Measurements from ENCODE around the gene MRPL52.

The MRPL52 gene

DNA sequence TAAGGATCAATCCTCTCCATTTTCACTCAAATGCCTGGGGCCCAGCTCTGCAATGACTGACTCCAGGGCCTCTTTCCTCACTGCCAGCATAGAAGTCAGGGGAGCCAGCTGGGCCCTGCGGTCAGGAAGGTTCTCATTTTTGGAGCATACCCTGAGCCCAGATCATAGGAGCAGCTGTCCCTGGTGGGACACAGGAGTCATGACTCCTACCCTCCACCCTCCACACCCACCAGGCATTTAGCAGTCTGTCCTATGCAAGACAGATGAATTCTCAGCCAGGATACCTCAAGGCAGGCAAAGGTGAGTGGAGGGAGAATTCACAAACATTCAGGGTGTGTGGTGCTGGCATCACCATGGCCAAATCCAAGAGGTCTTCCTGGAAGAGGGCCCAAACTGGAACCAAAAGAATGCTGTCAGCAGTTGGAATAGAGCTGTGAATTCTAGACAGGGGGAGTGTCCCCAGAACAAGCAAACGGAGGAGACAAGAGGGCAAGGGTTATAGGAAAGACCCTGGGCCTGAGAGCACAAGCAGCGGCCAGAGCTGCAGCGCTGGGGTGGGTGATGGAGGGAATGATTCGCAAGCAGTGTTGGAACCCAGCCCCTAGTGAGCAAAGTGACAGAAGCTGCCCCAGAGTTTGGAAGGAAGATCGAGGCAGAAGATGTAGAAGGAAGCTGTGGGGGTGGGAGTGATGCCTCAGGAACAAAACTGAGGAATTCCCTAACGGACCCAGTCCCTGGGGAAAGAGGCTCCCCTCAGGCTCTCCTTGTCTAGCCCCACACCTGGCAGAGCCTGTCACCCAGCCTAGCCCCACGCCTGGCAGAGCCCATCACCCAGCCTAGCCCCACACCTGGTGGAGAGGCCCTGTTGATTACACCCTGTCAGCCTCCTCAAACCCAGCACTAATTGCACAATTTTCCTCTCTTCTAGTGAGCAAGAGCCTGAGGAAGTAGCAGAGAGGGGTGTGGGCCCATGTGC, 48.9 kb downstream of the MRPL52 start:
- Histone ChIP-seq H3K36me3 (ENCODE audit: low read length) (no peaks in the 10 kb centered on the region), H3K9me3 (ENCODE audit: insufficient read depth, low read length) (no peaks in the 10 kb centered on the region), H3K9me2 (replicated peaks; ENCODE audit: insufficient read depth, low read length) (no peaks in the 10 kb centered on the region), H4K20me1 (ENCODE audit: low read depth, low read length) (no peaks in the 10 kb centered on the region), H3K4me3 (ENCODE audit: insufficient read depth, low read length, poor library complexity, severe bottlenecking) (no peak overlapping the region), H3K9ac (ENCODE audit: low read length) (no peak overlapping the region), H3K4me2 (ENCODE audit: low read depth, low read length, poor library complexity, severe bottlenecking) (no peak overlapping the region), H3K27me3 (ENCODE audit: low read length) (no peaks in the 10 kb centered on the region), H3K27ac (ENCODE audit: low read depth, low read length) (no peak overlapping the region), H3F3A (ENCODE audit: insufficient read depth) (no peaks in the 10 kb centered on the region), H3K79me2 (ENCODE audit: insufficient read depth, low read length) (no peaks in the 10 kb centered on the region), H2AFZ (ENCODE audit: low read depth, low read length, severe bottlenecking) (no peak overlapping the region)
- TF ChIP-seq, protein P1, sequence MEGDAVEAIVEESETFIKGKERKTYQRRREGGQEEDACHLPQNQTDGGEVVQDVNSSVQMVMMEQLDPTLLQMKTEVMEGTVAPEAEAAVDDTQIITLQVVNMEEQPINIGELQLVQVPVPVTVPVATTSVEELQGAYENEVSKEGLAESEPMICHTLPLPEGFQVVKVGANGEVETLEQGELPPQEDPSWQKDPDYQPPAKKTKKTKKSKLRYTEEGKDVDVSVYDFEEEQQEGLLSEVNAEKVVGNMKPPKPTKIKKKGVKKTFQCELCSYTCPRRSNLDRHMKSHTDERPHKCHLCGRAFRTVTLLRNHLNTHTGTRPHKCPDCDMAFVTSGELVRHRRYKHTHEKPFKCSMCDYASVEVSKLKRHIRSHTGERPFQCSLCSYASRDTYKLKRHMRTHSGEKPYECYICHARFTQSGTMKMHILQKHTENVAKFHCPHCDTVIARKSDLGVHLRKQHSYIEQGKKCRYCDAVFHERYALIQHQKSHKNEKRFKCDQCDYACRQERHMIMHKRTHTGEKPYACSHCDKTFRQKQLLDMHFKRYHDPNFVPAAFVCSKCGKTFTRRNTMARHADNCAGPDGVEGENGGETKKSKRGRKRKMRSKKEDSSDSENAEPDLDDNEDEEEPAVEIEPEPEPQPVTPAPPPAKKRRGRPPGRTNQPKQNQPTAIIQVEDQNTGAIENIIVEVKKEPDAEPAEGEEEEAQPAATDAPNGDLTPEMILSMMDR (IDR thresholded peaks at IDR 0.05; ENCODE audit: insufficient read depth, low read length, poor library complexity, severe bottlenecking): no peak
- TF ChIP-seq EZH2phosphoT487 (conservative IDR thresholded peaks at IDR 0.05; ENCODE audit: low read length): no peak

DNA sequence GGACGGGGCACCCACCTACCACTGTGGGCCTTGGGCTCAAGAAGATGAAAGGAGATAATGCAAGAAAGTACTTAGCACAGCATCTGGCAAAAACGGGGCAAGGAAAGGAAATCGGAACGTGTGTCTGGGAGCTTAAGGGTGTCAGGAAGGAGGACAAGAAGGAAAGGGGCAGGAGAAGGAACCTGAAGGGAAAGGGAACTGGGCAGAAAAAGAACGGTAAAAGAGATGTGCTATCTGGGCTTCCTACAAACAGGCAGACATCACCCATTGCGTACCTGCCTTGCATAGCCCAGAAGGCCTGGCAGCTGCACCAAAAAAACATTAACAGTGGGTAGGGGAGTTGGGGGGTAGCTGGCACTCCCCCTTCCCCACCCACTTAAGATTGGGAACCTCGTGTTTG, 52.4 kb downstream of the MRPL52 start:
- Histone ChIP-seq H3F3A (ENCODE audit: insufficient read depth) (peaks cover 9% of the 10 kb centered on the region), H3K9me3 (ENCODE audit: insufficient read depth, low read length) (no peaks in the 10 kb centered on the region), H3K27me3 (ENCODE audit: low read length) (no peaks in the 10 kb centered on the region), H4K20me1 (ENCODE audit: low read depth, low read length) (no peaks in the 10 kb centered on the region), H3K9me2 (replicated peaks; ENCODE audit: insufficient read depth, low read length) (no peaks in the 10 kb centered on the region), H3K4me3 (ENCODE audit: insufficient read depth, low read length, poor library complexity, severe bottlenecking) (no peak overlapping the region), H2AFZ (ENCODE audit: low read depth, low read length, severe bottlenecking) (no peak overlapping the region), H3K9ac (ENCODE audit: low read length) (no peak overlapping the region), H3K27ac (ENCODE audit: low read depth, low read length) (no peak overlapping the region), H3K79me2 (ENCODE audit: insufficient read depth, low read length) (no peaks in the 10 kb centered on the region), H3K36me3 (ENCODE audit: low read length) (no peaks in the 10 kb centered on the region), H3K4me2 (ENCODE audit: low read depth, low read length, poor library complexity, severe bottlenecking) (no peak overlapping the region)
- TF ChIP-seq, protein P1 (IDR thresholded peaks at IDR 0.05; ENCODE audit: insufficient read depth, low read length, poor library complexity, severe bottlenecking): no peak
- no peak for TF ChIP-seq EZH2phosphoT487 (conservative IDR thresholded peaks at IDR 0.05; ENCODE audit: low read length)

DNA sequence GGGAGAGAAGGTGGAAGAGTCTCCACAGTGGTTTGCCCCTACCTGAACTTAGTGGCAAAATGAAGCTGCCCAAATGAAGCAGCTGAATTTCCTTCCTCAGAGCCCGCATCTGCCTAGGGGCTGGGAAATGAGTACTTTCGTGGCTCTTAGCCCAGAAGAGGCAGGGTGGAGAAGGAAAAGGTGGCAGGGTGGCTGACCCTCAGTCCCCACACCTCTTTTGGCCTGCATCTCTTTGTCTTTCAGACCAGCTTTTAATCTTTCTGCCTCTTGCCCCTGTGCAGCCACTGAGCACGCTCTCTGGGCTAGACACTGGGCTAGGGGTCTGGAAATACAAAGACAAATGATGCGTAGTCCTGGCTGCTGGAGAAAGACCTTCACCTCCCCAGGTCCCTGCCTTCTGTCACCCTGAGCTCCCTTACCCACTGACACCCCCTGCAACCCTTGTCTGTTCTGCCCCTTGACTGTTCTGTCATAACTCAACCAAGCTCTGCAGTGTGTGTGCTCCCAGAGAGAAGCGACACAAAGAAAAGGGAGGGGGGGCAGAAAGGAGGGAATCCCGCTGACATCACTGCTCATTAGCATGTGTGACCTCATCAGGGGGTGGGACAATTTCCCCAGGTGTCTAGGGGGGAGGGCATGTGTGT, 53.0 kb downstream of the MRPL52 start:
- Histone ChIP-seq H3K27me3 (ENCODE audit: low read length) (no peaks in the 10 kb centered on the region), H3K9ac (ENCODE audit: low read length) (no peak overlapping the region), H3K27ac (ENCODE audit: low read depth, low read length) (no peak overlapping the region), H2AFZ (ENCODE audit: low read depth, low read length, severe bottlenecking) (no peak overlapping the region), H3K4me2 (ENCODE audit: low read depth, low read length, poor library complexity, severe bottlenecking) (no peak overlapping the region), H3K9me3 (ENCODE audit: insufficient read depth, low read length) (no peaks in the 10 kb centered on the region), H3F3A (ENCODE audit: insufficient read depth) (peaks cover 15% of the 10 kb centered on the region), H4K20me1 (ENCODE audit: low read depth, low read length) (no peaks in the 10 kb centered on the region), H3K9me2 (replicated peaks; ENCODE audit: insufficient read depth, low read length) (no peaks in the 10 kb centered on the region), H3K4me3 (ENCODE audit: insufficient read depth, low read length, poor library complexity, severe bottlenecking) (no peak overlapping the region), H3K79me2 (ENCODE audit: insufficient read depth, low read length) (no peaks in the 10 kb centered on the region), H3K36me3 (ENCODE audit: low read length) (no peaks in the 10 kb centered on the region)
- no peak for TF ChIP-seq EZH2phosphoT487 (conservative IDR thresholded peaks at IDR 0.05; ENCODE audit: low read length)
- TF ChIP-seq, protein P1 (IDR thresholded peaks at IDR 0.05; ENCODE audit: insufficient read depth, low read length, poor library complexity, severe bottlenecking): no peak

Data from SU-DHL-6 (cell line).